HG03439 (cell line): ENCODE data around the gene GMDS.

ENCODE experiments used
- ATAC-seq: cut with Tn5 transposase; IDR thresholded peaks from one replicate; pipeline ENCODE4 v1.9.1; 2021; ENCODE audit warnings: mild to moderate bottlenecking, moderate library complexity; ENCODE audit not compliant: unreplicated experiment

Gene GMDS

DNA sequence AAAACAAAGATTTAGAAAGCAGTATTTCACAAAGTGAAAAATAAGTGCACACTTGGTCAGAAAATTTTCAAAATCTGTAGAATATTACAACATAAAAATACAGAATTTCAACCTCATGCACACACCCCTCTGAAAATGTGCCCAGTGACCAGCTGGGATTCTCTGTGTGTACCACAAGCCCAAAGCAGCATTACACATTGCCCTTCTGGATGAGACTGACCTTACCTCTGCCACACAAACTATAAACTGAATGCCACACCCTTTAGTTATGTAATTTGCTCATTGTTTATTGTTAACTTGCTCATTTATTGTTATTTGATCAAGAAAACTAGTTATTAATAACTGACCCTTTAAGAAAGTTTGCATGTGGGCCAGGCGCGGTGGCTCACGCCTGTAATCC lies 332.7 kb downstream of the GMDS start:
- ATAC-seq: no peak

DNA sequence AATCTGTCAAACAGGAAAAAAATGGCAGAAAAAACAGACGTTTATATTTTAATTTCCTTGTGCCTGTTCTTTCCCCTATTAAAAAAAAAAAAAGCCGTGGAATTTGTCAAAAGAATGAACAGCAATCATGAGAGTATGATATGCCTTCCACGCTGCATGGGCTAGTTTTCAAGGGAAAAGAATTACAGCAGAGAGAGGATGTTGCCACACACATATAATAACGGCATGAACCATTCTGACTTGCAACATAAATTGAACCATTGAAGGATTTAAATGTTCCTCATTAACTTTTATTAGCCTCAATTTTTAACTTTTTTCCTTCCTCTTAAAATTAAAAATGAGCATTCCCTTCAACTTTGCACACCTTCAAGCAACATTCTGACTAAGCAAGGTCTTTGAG lies 333.9 kb downstream of the GMDS start:
- no peak for ATAC-seq

- ATAC-seq: no peak
Measured at GRCh38 chr6:1910621-1911407, 334.6 kb downstream of the GMDS start.

GRCh38 chr6:1908784-1909183 lies 336.6 kb downstream of the GMDS start:
- no peak for ATAC-seq

GRCh38 chr6:1906609-1907008 lies 338.8 kb downstream of the GMDS start:
- no peak for ATAC-seq

DNA sequence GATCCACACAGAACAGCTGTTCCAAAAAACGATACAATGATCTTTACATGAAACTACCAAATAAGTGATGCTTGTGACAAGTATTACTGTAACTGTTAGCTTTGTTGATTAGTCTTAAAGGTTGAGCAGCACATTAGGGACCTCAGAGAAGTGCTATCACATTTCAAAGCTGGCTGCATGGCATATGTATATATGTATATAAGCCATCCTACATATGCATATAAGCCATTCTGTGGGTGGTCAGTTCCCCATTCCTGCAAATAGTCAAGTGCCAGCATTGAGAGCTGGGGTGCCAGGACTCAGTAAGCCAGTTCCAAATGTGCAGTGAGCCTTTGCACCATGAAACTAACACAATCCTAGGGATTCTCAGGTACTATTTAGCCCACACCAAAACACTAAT lies 339.4 kb downstream of the GMDS start:
- no peak for ATAC-seq

DNA sequence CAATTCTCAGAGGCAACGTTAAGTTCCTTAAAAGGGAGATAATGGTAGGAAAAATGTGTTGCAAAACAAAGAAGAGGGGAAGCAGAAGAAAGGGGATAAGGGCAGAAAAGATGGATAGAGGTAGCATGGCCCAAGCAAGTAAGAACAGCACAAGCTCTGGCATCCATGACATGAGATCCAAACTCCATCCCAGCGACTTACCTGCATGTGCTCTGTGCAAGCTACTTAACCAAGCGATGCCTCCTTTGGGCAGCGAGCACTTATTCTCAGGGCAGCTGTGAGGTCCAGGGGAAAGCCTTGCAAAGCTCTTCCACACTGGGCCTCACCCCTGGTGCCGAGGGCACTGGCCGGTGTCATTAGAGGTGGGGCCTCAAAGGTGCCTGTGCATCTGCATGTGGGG lies 340.5 kb downstream of the GMDS start:
- ATAC-seq: no peak

- no peak for ATAC-seq
Measured at GRCh38 chr6:1904466-1904799, 341.0 kb downstream of the GMDS start.

DNA sequence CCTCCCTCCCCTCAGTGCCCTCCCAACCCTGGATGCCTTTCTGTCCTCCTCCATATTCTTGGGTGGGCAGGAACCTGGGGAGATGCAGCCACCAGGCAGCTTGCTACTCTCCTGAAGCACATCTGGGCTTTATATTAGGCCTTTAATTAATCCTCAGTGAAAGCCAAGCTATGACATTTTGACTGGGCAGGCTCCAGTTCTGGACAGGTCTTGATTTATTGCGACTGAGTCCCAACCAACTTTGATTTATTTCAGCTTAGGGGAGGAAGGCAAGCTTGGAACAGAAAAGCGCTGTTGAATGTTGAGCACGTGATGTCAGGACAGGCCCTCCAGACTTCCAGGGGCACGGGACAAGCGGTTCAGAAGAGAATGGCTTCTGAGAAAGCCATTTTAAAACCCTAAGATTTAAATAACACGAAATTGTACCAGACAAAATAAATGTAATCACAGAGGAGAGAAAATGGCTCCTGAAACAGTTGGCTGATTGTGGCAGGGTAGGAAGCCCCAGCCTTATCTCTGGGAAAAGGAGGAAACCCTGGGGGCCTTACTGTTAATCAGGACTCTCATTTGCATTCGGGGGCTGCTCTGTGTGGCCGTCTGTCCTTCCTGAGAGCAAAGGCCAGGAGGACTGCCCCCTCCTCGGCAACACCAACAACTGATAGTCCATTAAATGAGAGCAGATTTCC lies 341.5 kb downstream of the GMDS start:
- no peak for ATAC-seq

- ATAC-seq: no peak
Measured at GRCh38 chr6:1901556-1901955, 343.8 kb downstream of the GMDS start.

DNA sequence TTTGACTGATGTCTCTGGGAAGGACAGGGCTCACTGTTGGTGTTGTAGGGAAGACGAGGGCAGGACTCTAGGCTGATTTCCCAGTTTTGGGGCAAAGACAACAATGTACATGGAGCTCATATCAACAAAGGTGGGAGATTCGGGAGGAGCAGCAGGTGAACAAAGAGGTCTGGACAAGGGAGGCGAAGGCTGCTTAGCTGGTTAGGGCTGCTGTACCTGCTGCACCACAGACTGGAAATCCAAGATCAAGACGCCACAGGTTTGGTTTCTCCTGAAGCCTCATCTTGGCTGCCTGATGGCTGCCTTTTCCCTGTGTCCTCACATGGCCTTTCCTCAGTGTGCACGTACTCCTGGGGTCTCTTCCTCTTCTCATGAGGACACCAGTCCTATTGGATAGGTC lies 348.5 kb downstream of the GMDS start:
- no peak for ATAC-seq

GRCh38 chr6:1895721-1896120 lies 349.7 kb downstream of the GMDS start:
- no peak for ATAC-seq

GRCh38 chr6:1894954-1895353 lies 350.5 kb downstream of the GMDS start:
- ATAC-seq: no peak

GRCh38 chr6:1893470-1894130 lies 351.8 kb downstream of the GMDS start:
- no peak for ATAC-seq

GRCh38 chr6:1892716-1893115 lies 352.7 kb downstream of the GMDS start:
- no peak for ATAC-seq

DNA sequence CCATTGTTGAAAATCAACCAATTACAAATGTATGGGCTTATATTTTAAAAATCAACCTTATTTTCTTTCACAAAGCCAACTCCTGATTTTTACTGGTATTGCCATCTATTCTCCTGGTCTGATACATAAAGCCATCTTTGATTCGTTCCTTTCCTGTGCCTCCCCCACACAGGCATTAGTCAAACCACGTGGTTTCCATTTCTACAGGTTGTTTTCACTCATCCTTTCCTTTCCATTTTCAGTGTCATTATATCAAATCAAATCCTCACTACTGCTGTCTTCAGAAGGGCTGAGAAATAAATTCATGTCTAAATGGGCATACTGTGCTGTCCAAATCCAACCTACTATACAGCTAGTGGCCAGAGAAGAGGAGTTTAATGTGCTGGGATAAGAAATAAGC lies 354.4 kb downstream of the GMDS start:
- ATAC-seq: no peak

DNA sequence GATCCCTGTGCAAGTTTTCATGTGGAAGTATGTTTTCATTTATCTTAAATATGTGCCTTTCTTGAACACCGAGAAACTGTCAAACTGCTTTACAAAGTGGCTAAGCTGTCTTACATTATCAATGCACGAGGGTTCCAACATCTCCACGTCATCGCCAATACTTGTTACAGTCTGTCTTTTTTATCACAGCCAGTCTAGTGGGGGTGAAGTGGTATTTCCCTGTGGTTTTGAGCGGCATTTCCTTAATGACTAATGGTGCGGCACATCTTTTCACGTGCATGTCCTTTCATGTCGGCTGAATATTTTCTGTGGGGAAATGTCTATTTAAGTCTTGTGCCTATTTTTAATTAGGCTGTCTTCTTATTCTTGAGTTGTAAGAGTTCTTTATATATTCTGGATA lies 355.3 kb downstream of the GMDS start:
- ATAC-seq: no peak

- no peak for ATAC-seq
Measured at GRCh38 chr6:1885576-1886011, 359.8 kb downstream of the GMDS start.

- no peak for ATAC-seq
Measured at GRCh38 chr6:1884313-1884712, 361.1 kb downstream of the GMDS start.

DNA sequence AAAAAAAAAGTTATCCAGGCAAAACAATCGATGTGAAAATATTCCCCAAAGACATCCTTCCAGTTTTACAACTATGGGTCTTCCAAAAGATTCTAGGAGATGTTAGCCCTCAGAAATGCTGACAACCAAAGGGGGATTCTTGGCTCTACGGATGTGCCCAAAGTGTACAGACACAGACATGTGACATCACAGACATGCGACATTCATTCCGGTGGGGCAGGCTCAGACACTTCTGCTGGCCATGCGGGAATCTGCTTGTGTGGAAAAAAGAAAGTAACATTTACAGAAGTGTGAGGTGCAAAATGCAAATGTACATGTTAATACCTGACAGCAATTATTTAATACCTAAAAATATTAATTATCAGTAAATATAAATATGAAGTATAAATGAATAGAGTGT lies 367.1 kb downstream of the GMDS start:
- no peak for ATAC-seq

DNA sequence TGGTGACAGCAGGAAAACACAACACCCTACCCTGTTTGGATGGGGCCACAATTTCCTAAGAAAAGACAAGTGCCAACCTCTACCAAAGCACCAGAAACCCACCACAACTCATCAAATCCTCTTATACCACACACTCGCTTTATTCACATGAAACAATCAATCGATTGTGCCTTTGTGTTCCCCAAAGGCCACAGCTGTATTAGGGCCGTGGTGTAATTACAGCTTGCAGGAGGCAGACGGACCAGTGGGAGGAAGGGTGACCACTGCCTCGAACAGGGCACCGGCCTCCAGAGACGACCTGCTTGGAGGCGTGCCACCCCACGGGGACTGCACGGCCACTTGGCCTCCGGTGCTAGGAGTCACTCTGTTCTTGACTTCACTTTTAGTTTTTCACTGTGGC lies 371.6 kb downstream of the GMDS start:
- no peak for ATAC-seq

DNA sequence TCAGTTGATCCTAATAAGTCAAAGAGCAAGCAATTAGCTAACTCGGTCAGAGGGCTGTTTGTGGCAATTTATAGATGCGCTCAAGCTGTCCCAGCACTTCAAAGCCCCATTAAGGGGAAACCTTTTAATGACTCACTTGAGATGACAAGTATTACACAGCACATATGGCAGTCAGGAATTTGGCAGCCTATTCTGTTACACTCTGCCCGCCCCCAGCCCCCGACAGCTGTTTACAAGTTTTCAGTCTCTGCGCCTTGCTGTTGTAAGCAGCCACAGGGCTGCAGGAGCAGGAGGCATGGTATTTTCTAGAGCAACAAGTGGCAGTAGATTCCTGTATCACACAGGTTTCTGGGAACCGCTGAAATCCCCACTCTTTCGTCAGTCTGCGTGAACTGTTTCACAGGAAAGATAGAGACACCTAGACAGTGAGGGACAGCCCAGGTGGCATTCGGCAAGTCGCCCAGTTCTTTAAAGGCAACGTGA lies 372.7 kb downstream of the GMDS start:
- ATAC-seq: no peak
